Rectal smooth muscle tissue (tissue), 1 donor: ENCODE measurements around the gene FOXN3.

Experiments used
- H3K27ac ChIP-seq: one replicate; pipeline ENCODE4 v1.7.0; 2013; ENCODE audit warnings: low read depth, low read length, inconsistent platforms
- H3K27me3 ChIP-seq: one replicate; pipeline ENCODE4 v1.7.0; 2013; ENCODE audit warnings: low read length; ENCODE audit not compliant: control insufficient read depth, insufficient read depth
- H3K36me3 ChIP-seq: one replicate; pipeline ENCODE4 v1.7.0; 2013; ENCODE audit warnings: low read length; ENCODE audit not compliant: control insufficient read depth, insufficient read depth
- H3K4me1 ChIP-seq: one replicate; pipeline ENCODE4 v1.7.0; 2013; ENCODE audit warnings: low read length; ENCODE audit not compliant: control insufficient read depth, insufficient read depth
- H3K4me3 ChIP-seq: one replicate; pipeline ENCODE4 v1.7.0; 2013; ENCODE audit warnings: low read length
- H3K9ac ChIP-seq: one replicate; pipeline ENCODE4 v1.7.0; 2013; ENCODE audit warnings: low read length

The FOXN3 gene

GRCh38 chr14:89292579-89293313, 124.3 kb downstream of the FOXN3 start:
- Histone ChIP-seq H3K27ac (no peak overlapping the region), H3K4me3 (no peak overlapping the region), H3K4me1 (no peaks in the 10 kb centered on the region), H3K36me3 (peaks cover 2% of the 10 kb centered on the region), H3K27me3 (no peaks in the 10 kb centered on the region), H3K9ac (no peak overlapping the region)

GRCh38 chr14:89291351-89291940, 125.6 kb downstream of the FOXN3 start:
- peaks cover 2% of the 10 kb centered on the region for H3K36me3 ChIP-seq
- no peak overlapping the region for H3K9ac ChIP-seq
- H3K4me1 ChIP-seq: no peaks in the 10 kb centered on the region
- no peaks in the 10 kb centered on the region for H3K27me3 ChIP-seq
- H3K27ac ChIP-seq: no peak overlapping the region
- no peak overlapping the region for H3K4me3 ChIP-seq

GRCh38 chr14:89290813-89291212, 126.2 kb downstream of the FOXN3 start:
- Histone ChIP-seq H3K4me1 (no peaks in the 10 kb centered on the region), H3K36me3 (peaks cover 2% of the 10 kb centered on the region), H3K9ac (no peak overlapping the region), H3K27ac (no peak overlapping the region), H3K27me3 (no peaks in the 10 kb centered on the region), H3K4me3 (no peak overlapping the region)

GRCh38 chr14:89289477-89289876, 127.6 kb downstream of the FOXN3 start:
- peaks cover 2% of the 10 kb centered on the region for H3K36me3 ChIP-seq
- H3K9ac ChIP-seq: no peak overlapping the region
- no peaks in the 10 kb centered on the region for H3K4me1 ChIP-seq
- H3K27me3 ChIP-seq: no peaks in the 10 kb centered on the region
- no peak overlapping the region for H3K4me3 ChIP-seq
- no peak overlapping the region for H3K27ac ChIP-seq

GRCh38 chr14:89288114-89288513, 128.9 kb downstream of the FOXN3 start:
- H3K27ac ChIP-seq: no peak overlapping the region
- H3K4me3 ChIP-seq: no peak overlapping the region
- peaks cover 2% of the 10 kb centered on the region for H3K36me3 ChIP-seq
- no peaks in the 10 kb centered on the region for H3K4me1 ChIP-seq
- no peaks in the 10 kb centered on the region for H3K27me3 ChIP-seq
- no peak overlapping the region for H3K9ac ChIP-seq

- Histone ChIP-seq H3K27ac (no peak overlapping the region), H3K9ac (no peak overlapping the region)
Observed at GRCh38 chr14:89284333-89285058, 132.5 kb downstream of the FOXN3 start.

GRCh38 chr14:89283327-89284060, 133.5 kb downstream of the FOXN3 start:
- Histone ChIP-seq H3K27me3 (no peaks in the 10 kb centered on the region), H3K4me1 (no peaks in the 10 kb centered on the region), H3K4me3 (no peak overlapping the region), H3K36me3 (no peaks in the 10 kb centered on the region), H3K27ac (no peak overlapping the region), H3K9ac (no peak overlapping the region)

More at GRCh38 chr14:89284333-89285058, 132.5 kb downstream of the FOXN3 start:
- Histone ChIP-seq H3K27me3 (no peaks in the 10 kb centered on the region), H3K4me3 (no peak overlapping the region), H3K36me3 (no peaks in the 10 kb centered on the region), H3K4me1 (no peaks in the 10 kb centered on the region)

- Histone ChIP-seq H3K27me3 (no peaks in the 10 kb centered on the region), H3K36me3 (no peaks in the 10 kb centered on the region), H3K4me3 (no peak overlapping the region), H3K9ac (no peak overlapping the region), H3K27ac (no peak overlapping the region), H3K4me1 (no peaks in the 10 kb centered on the region)
Observed at GRCh38 chr14:89282191-89282590, 134.8 kb downstream of the FOXN3 start.

GRCh38 chr14:89280600-89280999, 136.4 kb downstream of the FOXN3 start:
- H3K27me3 ChIP-seq: no peaks in the 10 kb centered on the region
- H3K4me3 ChIP-seq: no peak overlapping the region
- H3K9ac ChIP-seq: no peak overlapping the region
- no peaks in the 10 kb centered on the region for H3K4me1 ChIP-seq
- H3K36me3 ChIP-seq: no peaks in the 10 kb centered on the region
- H3K27ac ChIP-seq: no peak overlapping the region

GRCh38 chr14:89279649-89280232, 137.3 kb downstream of the FOXN3 start:
- Histone ChIP-seq H3K36me3 (no peaks in the 10 kb centered on the region), H3K9ac (no peak overlapping the region), H3K4me1 (no peaks in the 10 kb centered on the region), H3K27ac (no peak overlapping the region), H3K4me3 (no peak overlapping the region), H3K27me3 (no peaks in the 10 kb centered on the region)

GRCh38 chr14:89277203-89277602, 139.8 kb downstream of the FOXN3 start:
- Histone ChIP-seq H3K9ac (no peak overlapping the region), H3K4me1 (no peaks in the 10 kb centered on the region), H3K4me3 (no peak overlapping the region), H3K27ac (no peak overlapping the region), H3K36me3 (no peaks in the 10 kb centered on the region), H3K27me3 (no peaks in the 10 kb centered on the region)

GRCh38 chr14:89276424-89276975, 140.5 kb downstream of the FOXN3 start:
- H3K36me3 ChIP-seq: no peaks in the 10 kb centered on the region
- H3K27ac ChIP-seq: no peak overlapping the region
- no peaks in the 10 kb centered on the region for H3K4me1 ChIP-seq
- no peak overlapping the region for H3K9ac ChIP-seq
- no peaks in the 10 kb centered on the region for H3K27me3 ChIP-seq
- H3K4me3 ChIP-seq: no peak overlapping the region
